ENCODE results near the gene RNF4.

- TF ChIP-seq CTCF (IDR thresholded peaks at IDR 0.05 in 8 of 11, conservative IDR thresholded peaks at IDR 0.05 in 3 of 11) = no peak
- no peak for TF ChIP-seq POLR2AphosphoS5 (IDR thresholded peaks at IDR 0.05)
These were observed 47.7 kb downstream of the RNF4 start for GRCh38 chr4:2516635-2517034.

Measured in spleen (tissue), 7 donors.